Sigmoid colon (tissue), 7 donors: Measurements from ENCODE around the gene HDHD2. TPM values are rescaled to one million over a fixed set of nuclear protein-coding genes. Genes with fewer than 3 reads are reported as not detected.
A peak's percentile ranks its signal among the peaks of the same experiment; 100 is the strongest.
"Not testable (repeated sequence)": the region's sequence is repeated elsewhere in the genome, so short reads cannot be mapped to it uniquely, and the experiment has no call there.

Source experiments
- DNase-seq: peaks from one replicate; pipeline ENCODE4 v3.0.0-alpha.2; 2019
- H3K27ac ChIP-seq, 4 donors: fragments of 200-600 bp; sonication (generic); one replicate each; pipeline ENCODE4 v1.5.1; 2016 to 2019; ENCODE audit warnings: mild to moderate bottlenecking in 1 of 4
- H3K27me3 ChIP-seq, 3 donors: fragments of 200-600 bp; sonication (generic); one replicate each; pipeline ENCODE4 v1.5.1; 2019; ENCODE audit warnings: mild to moderate bottlenecking in 1 of 3
- H3K36me3 ChIP-seq, 4 donors: fragments of 200-600 bp; sonication (generic); one replicate each; pipeline ENCODE4 v1.5.1; 2016 to 2019
- H3K4me1 ChIP-seq, 4 donors: fragments of 200-600 bp; sonication (generic); one replicate each; pipeline ENCODE4 v1.5.1; 2017 to 2019
- H3K4me3 ChIP-seq, 4 donors: fragments of 200-600 bp; sonication (generic); one replicate each; pipeline ENCODE4 v1.5.1; 2017 to 2019; ENCODE audit warnings: mild to moderate bottlenecking in 2 of 4, moderate library complexity in 1 of 4
- H3K9me3 ChIP-seq, 4 donors: fragments of 200-600 bp in 3 of 4; sonication (generic) in 3 of 4; one replicate each; pipeline versions ENCODE4 v1.5.1 to v1.6.1; 2013 to 2019
- EP300 ChIP-seq, 4 donors: sonication (generic); formaldehyde crosslinking; IDR thresholded peaks; one replicate each; pipeline ENCODE4 v1.6.1; 2017; ENCODE audit warnings: antibody characterized with exemption in 4 of 4
- POLR2A ChIP-seq, 2 donors: fragments of 450-650 bp; IDR thresholded peaks; one replicate each; pipeline ENCODE4 v1.6.1; 2016; ENCODE audit warnings: antibody characterized with exemption in 2 of 2, mild to moderate bottlenecking in 2 of 2, moderate library complexity in 2 of 2
- POLR2AphosphoS5 ChIP-seq, 4 donors: sonication (generic); formaldehyde crosslinking; IDR thresholded peaks; one replicate each; pipeline ENCODE4 v1.6.1; 2017; ENCODE audit warnings: antibody characterized with exemption in 4 of 4
- WGBS, 2 donors: extraction: QIAGEN DNeasy Blood & Tissue Kit; methylation state at CpG; one replicate each; pipeline ENCODE4 v1.1.7; 2013; 5-methylcytosine and 5-hydroxymethylcytosine counted together
- intact Hi-C: fragments of 100-400 bp; cut with DNase I; formaldehyde crosslinking; loops from one replicate; pipeline ENCODE4 v1.15.1; 2023
- polyA plus RNA-seq, 3 donors: library from polyadenylated mRNA; stranded (reverse); fragments of 200-250 nt; gene quantifications; one replicate each; pipeline ENCODE4 v1.2.3, GENCODE V29; 2013
- total RNA-seq, 4 donors: library from RNA; depleted of rRNA; stranded (reverse); fragments of >200 nt; gene quantifications; one replicate each; pipeline ENCODE4 v1.1.0, GENCODE V29; 2016
- TF ChIP-seq, protein P1 (sequence below), 4 experiments: fragments of 450-650 bp in 3 of 4; fragments of 200-600 bp in 1 of 4; IDR thresholded peaks; one replicate each; pipeline ENCODE4 v1.5.1; 2016 to 2019; ENCODE audit warnings: antibody characterized with exemption in 4 of 4, mild to moderate bottlenecking in 3 of 4, moderate library complexity in 2 of 4
- donor health status: healthy with polysubstance abuse.
- donor health status: Bipolar disorder and iron deficiency.
- donor health status: healthy.

Gene HDHD2
- total and polyA plus RNA-seq, 7 donors = 21.0 to 34.0 (median 29.1) TPM

- DNase-seq = no peak
- H3K27me3 ChIP-seq = no peaks in the 10 kb centered on the region
- 80 to 88% methylated on average over 5 of the region's 5 CpGs for WGBS, 2 donors
Observed at GRCh38 chr18:47163241-47163640, 12.9 kb upstream of the HDHD2 start.

GRCh38 chr18:47160256-47160655 is 10.0 kb upstream of the HDHD2 start:
- no peaks in the 10 kb centered on the region for H3K9me3 ChIP-seq
- 96 to 97% methylated on average over 5 of the region's 5 CpGs for WGBS, 2 donors
- H3K27me3 ChIP-seq = no peaks in the 10 kb centered on the region
- H3K27ac ChIP-seq = no peak overlapping the region
- TF ChIP-seq EP300 (IDR thresholded peaks at IDR 0.05) (no peak), POLR2A (IDR thresholded peaks at IDR 0.05) (no peak), POLR2AphosphoS5 (IDR thresholded peaks at IDR 0.05) (no peak)
- TF ChIP-seq, protein P1, sequence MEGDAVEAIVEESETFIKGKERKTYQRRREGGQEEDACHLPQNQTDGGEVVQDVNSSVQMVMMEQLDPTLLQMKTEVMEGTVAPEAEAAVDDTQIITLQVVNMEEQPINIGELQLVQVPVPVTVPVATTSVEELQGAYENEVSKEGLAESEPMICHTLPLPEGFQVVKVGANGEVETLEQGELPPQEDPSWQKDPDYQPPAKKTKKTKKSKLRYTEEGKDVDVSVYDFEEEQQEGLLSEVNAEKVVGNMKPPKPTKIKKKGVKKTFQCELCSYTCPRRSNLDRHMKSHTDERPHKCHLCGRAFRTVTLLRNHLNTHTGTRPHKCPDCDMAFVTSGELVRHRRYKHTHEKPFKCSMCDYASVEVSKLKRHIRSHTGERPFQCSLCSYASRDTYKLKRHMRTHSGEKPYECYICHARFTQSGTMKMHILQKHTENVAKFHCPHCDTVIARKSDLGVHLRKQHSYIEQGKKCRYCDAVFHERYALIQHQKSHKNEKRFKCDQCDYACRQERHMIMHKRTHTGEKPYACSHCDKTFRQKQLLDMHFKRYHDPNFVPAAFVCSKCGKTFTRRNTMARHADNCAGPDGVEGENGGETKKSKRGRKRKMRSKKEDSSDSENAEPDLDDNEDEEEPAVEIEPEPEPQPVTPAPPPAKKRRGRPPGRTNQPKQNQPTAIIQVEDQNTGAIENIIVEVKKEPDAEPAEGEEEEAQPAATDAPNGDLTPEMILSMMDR (IDR thresholded peaks at IDR 0.05) = no peak
- DNase-seq = no peak
- H3K4me1 ChIP-seq = no peaks in the 10 kb centered on the region
- H3K4me3 ChIP-seq = no peak overlapping the region
- peaks cover 0 to 8% (median 0%) of the 10 kb centered on the region in 4 donors for H3K36me3 ChIP-seq
- intact Hi-C loops = no loop called here

More at GRCh38 chr18:47163241-47163640, 12.9 kb upstream of the HDHD2 start:
- Histone ChIP-seq H3K4me3 (no peak overlapping the region), H3K9me3 (no peaks in the 10 kb centered on the region), H3K27ac (no peak overlapping the region), H3K4me1 (peaks cover 0 to 3% (median 0%) of the 10 kb centered on the region in 4 donors), H3K36me3 (no peaks in the 10 kb centered on the region)
- no peak for TF ChIP-seq POLR2A (IDR thresholded peaks at IDR 0.05)
- TF ChIP-seq POLR2AphosphoS5 (IDR thresholded peaks at IDR 0.05) = no peak
- TF ChIP-seq, protein P1 (IDR thresholded peaks at IDR 0.05) = no peak
- no peak for TF ChIP-seq EP300 (IDR thresholded peaks at IDR 0.05)
- intact Hi-C loops = no loop called here

GRCh38 chr18:47158404-47158803 is 8.1 kb upstream of the HDHD2 start:
- not testable (repeated sequence) for H3K27me3 ChIP-seq, H3K9me3 ChIP-seq, H3K4me3 ChIP-seq, H3K4me1 ChIP-seq, DNase-seq, H3K27ac ChIP-seq
- intact Hi-C loops = loop anchor here (10.0 kb wide), 1 partner anchor 776 kb away; the partner anchor contains the start of gene SMAD2
- 92 to 94% methylated on average over 16 of the region's 16 CpGs for WGBS, 2 donors
- H3K36me3 ChIP-seq = peaks cover 0 to 26% (median 2%) of the 10 kb centered on the region in 4 donors

- intact Hi-C loops = loop anchor here (10.0 kb wide), 1 partner anchor 783 kb away; the partner anchor contains the start of gene SMAD2
Observed at GRCh38 chr18:47151439-47151838, 1.1 kb upstream of the HDHD2 start.

DNA sequence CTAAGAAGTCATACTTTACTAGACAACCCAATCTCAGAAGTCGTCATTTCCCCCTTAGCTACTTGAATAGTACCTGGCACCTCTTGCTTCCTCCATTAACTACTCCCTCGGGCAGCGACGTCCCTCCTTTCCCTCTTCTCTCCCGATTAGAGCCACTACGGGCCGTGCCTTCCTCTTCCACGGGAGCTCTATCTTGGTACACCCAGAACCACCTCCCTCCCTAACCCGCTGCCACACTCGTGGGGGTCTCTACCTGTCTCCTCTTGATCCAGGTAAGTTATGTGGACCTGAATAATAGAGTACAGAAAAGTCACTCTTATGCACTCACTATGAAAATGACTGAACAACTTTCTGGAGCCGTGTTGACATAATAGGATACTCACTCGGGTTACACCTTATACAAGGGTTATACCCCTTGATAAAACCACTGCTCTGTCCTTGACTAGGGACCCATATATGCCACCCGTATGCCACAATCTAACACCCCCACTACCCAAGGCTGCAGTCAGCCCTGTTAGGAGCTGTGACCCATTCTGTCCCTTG is 595 bp upstream of the HDHD2 start:
- 3 to 8% methylated on average over 13 of the region's 13 CpGs for WGBS, 2 donors
- peaks cover 0 to 23% (median 18%) of the 10 kb centered on the region in 4 donors for H3K4me1 ChIP-seq
- no peaks in the 10 kb centered on the region for H3K27me3 ChIP-seq
- H3K36me3 ChIP-seq = peaks cover 0 to 25% (median 2%) of the 10 kb centered on the region in 4 donors
- TF ChIP-seq POLR2A (IDR thresholded peaks at IDR 0.05) (no peak), EP300 (IDR thresholded peaks at IDR 0.05) (no peak), POLR2AphosphoS5 (IDR thresholded peaks at IDR 0.05) (no peak)
- TF ChIP-seq, protein P1 (IDR thresholded peaks at IDR 0.05) = no peak
- no peak for DNase-seq
- peak overlapping the region; percentile 88 to 94 (median 90) for H3K27ac ChIP-seq
- no peaks in the 10 kb centered on the region for H3K9me3 ChIP-seq
- intact Hi-C loops = loop anchor here (1.0 to 10.0 kb wide), 2 partner anchors 25 to 784 kb away; partner anchors contain the start of genes IER3IP1 and SMAD2
- H3K4me3 ChIP-seq = peak overlapping the region; percentile 66 to 73 (median 66)

More at GRCh38 chr18:47151439-47151838, 1.1 kb upstream of the HDHD2 start:
- peak overlapping the region in 2 of 4 donors; percentile 66 to 73 for H3K4me3 ChIP-seq
- peaks cover 0 to 23% (median 18%) of the 10 kb centered on the region in 4 donors for H3K4me1 ChIP-seq
- peak overlapping the region in 3 of 4 donors; percentile 88 to 94 (median 90) for H3K27ac ChIP-seq
- no peak for DNase-seq
- H3K36me3 ChIP-seq = peaks cover 0 to 26% (median 2%) of the 10 kb centered on the region in 4 donors
- no peaks in the 10 kb centered on the region for H3K9me3 ChIP-seq
- no peaks in the 10 kb centered on the region for H3K27me3 ChIP-seq
- TF ChIP-seq EP300 (IDR thresholded peaks at IDR 0.05) (no peak), POLR2A (IDR thresholded peaks at IDR 0.05) (no peak), POLR2AphosphoS5 (IDR thresholded peaks at IDR 0.05) (no peak)
- TF ChIP-seq, protein P1 (IDR thresholded peaks at IDR 0.05) = no peak
